HepG2 (cell line): Measurements from ENCODE around the gene GJB6.

Experiments
- FOSL1 ChIP-seq: sonication (generic); formaldehyde crosslinking; IDR thresholded peaks from 2 replicates; pipeline ENCODE4 v1.9.0; 2021; ENCODE audit warnings: missing genetic modification reagents, borderline replicate concordance
- POLR2A ChIP-seq, 2 experiments: IDR thresholded peaks; 2 replicates each; pipeline ENCODE4 v1.6.1; 2011; ENCODE audit warnings: low read depth in 2 of 2, low read length in 2 of 2, mild to moderate bottlenecking in 1 of 2, moderate library complexity in 1 of 2; ENCODE audit not compliant: insufficient read depth in 1 of 2
- ZNF143 ChIP-seq: sonication (generic); formaldehyde crosslinking; IDR thresholded peaks from 2 replicates; pipeline ENCODE4 v1.4.0; 2020; ENCODE audit warnings: missing genetic modification reagents
- ZNF781 ChIP-seq: sonication (generic); formaldehyde crosslinking; IDR thresholded peaks from 2 replicates; pipeline ENCODE4 v1.5.1; 2020; ENCODE audit warnings: borderline replicate concordance, mild to moderate bottlenecking, missing genetic modification reagents; ENCODE audit errors: not compliant biosample characterization
- TF ChIP-seq, protein P1 (sequence below): sonication (generic); formaldehyde crosslinking; IDR thresholded peaks from 2 replicates; pipeline ENCODE4 v1.5.1; 2020; ENCODE audit warnings: mild to moderate bottlenecking, moderate library complexity, missing genetic modification reagents

DNA sequence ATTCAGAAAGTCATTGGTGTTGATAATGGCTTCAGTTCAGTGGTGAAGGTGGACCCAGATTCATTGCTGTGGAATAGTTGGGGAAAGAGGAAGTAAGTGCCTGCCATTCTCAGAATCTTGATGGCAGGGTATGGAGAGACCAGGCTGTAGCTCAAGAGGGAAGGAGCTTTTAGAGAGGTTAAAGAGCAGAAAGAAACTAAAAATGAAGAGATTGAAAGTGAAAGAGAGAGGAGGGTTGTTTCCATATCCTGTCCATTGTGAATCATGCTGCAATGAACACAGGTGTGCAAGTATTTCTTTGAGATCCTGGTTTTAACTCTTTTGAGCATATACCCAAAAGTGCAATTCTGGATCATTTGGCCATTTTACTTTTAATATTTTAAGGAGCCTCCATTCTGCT is 12.5 kb downstream of the GJB6 start:
- TF ChIP-seq ZNF781 (CRISPR knock-in tag) = no peak
- TF ChIP-seq ZNF143 (CRISPR knock-in tag) = no peak
- TF ChIP-seq, protein P1, sequence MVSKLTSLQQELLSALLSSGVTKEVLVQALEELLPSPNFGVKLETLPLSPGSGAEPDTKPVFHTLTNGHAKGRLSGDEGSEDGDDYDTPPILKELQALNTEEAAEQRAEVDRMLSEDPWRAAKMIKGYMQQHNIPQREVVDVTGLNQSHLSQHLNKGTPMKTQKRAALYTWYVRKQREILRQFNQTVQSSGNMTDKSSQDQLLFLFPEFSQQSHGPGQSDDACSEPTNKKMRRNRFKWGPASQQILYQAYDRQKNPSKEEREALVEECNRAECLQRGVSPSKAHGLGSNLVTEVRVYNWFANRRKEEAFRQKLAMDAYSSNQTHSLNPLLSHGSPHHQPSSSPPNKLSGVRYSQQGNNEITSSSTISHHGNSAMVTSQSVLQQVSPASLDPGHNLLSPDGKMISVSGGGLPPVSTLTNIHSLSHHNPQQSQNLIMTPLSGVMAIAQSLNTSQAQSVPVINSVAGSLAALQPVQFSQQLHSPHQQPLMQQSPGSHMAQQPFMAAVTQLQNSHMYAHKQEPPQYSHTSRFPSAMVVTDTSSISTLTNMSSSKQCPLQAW (CRISPR knock-in tag) = no peak
- TF ChIP-seq FOSL1 (CRISPR knock-in tag) = no peak
- TF ChIP-seq POLR2A (IDR thresholded peaks at IDR 0.05; ENCODE audit: insufficient read depth in 1 of 2, low read depth in 2 of 2, low read length in 2 of 2) = no peak
